ENCODE data around the gene ZNF280D. TPM values are rescaled to one million over a fixed set of nuclear protein-coding genes. Genes with fewer than 3 reads are reported as not detected.

Gene ZNF280D
- total RNA-seq, 1 donor, result 55.3 TPM

DNA sequence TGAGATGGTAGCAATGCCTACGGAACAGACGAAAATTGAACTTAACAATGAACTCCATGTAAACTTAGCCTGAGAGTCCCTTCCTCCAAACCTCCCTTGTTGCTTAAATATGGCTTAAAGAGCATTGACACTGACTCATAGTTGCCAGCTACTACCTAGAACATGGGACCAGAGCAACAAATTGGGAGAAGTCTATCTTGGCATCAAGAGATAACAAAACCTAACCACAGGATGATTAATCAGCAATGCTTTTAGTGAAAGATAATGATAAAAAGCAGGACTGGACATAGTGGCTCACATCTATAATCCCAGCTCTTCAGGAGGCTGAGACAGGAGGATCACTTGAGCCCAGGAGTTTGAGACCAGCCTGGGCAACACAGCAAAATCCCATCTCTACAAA is 150.5 kb downstream of the ZNF280D start:
- no peak for DNase-seq (ENCODE audit: low read depth)
- TF ChIP-seq, protein P1, sequence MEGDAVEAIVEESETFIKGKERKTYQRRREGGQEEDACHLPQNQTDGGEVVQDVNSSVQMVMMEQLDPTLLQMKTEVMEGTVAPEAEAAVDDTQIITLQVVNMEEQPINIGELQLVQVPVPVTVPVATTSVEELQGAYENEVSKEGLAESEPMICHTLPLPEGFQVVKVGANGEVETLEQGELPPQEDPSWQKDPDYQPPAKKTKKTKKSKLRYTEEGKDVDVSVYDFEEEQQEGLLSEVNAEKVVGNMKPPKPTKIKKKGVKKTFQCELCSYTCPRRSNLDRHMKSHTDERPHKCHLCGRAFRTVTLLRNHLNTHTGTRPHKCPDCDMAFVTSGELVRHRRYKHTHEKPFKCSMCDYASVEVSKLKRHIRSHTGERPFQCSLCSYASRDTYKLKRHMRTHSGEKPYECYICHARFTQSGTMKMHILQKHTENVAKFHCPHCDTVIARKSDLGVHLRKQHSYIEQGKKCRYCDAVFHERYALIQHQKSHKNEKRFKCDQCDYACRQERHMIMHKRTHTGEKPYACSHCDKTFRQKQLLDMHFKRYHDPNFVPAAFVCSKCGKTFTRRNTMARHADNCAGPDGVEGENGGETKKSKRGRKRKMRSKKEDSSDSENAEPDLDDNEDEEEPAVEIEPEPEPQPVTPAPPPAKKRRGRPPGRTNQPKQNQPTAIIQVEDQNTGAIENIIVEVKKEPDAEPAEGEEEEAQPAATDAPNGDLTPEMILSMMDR (IDR thresholded peaks at IDR 0.05; ENCODE audit: insufficient read depth, low read length), result no peak
- no peak overlapping the region for H3K4me3 ChIP-seq (ENCODE audit: low read depth, low read length)

Small RNAs within 50 kb of the gene (small RNA-seq; reads per million reads assigned to genes)
- gene RF00019, result not detected

Other genes with a start within 250 kb of the ZNF280D start
- gene TCF12, start 185.1 kb upstream of the ZNF280D start, total RNA-seq (ENCODE audit: low replicate concordance), result 89.2 and 137 TPM in 2 replicates

All from fibroblast of the aortic adventitia (primary cell).